Measurements from ENCODE around the gene TMEM184C. TPM values are rescaled to one million over a fixed set of nuclear protein-coding genes. Genes with fewer than 3 reads are reported as not detected.
A peak's percentile ranks its signal among the peaks of the same experiment; 100 is the strongest.

TMEM184C gene
- polyA plus RNA-seq, 3 donors from 2014 or later, result 12.8 to 31.5 (median 21.6) TPM

DNA sequence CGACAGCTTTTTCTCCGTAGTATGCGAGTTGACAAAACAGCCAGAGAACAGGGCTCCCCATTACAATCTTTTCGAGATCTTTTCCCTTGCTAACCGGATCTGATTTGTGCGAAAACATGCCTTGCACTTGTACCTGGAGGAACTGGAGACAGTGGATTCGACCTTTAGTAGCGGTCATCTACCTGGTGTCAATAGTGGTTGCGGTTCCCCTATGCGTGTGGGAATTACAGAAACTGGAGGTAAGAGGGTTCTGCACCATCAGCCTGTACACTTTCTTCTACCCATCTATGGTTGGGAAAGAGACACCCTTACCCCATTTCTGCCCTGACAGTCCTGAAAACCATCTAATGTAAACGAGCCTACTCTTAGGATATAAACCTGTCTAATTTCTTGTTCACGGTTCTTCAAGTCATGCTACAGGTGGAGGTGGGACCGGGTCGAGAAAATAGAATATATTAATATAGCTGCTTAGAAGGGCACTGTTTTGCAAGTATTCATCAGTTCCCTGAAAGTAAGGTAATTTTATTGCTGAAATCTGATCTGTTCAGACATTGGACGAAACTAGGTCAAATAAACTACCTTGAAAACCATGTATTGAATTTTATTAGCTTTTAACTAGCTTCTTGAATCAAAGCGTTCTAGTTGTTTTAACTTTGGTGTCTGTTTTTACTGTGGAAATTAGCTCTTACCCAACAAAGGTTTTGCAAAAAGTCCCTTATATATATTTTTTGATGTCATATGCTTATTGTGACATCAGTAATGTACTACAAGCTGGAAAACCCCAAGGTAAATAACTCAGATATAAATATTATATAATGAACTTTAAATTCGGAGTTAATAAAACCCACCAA is 869 bp downstream of the TMEM184C start:
- H3K36me3 Mint-ChIP-seq, result peaks cover 6 to 14% (median 13%) of the 10 kb centered on the region in 3 donors
- no peaks in the 10 kb centered on the region for H3K9me3 Mint-ChIP-seq
- H3K27ac Mint-ChIP-seq, result peak overlapping the region; percentile 93 to 98 (median 96)
- peaks cover 0 to 9% (median 8%) of the 10 kb centered on the region in 3 donors for H3K27me3 Mint-ChIP-seq (ENCODE audit: low read depth in 3 of 3)
- no peak for DNase-seq
- peaks cover 52 to 57% of the 10 kb centered on the region in 2 donors for H3K4me1 Mint-ChIP-seq
- peak overlapping the region; percentile 95 to 98 (median 96) for H3K4me3 Mint-ChIP-seq

DNA sequence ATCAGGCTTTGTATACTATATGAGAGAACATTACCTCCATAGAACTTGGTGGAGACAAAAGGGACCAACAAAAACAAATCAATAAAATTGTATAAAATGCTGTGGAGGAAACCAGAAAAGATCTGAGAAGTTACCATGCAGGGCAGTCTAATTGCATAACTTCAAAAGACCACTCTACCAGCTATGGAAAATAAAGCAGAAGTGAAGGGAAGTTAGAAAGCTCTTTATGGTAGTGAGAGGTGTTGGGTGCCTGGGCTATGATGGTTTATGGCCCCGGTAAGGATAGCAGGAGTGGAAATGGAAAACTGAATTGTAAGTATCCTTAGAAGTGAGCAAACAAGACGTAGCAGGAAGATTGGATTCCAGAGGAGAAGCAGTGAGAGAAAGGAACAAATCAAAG is 3.1 kb downstream of the TMEM184C start:
- DNase-seq, result no peak
- peaks cover 54 to 77% of the 10 kb centered on the region in 2 donors for H3K4me1 Mint-ChIP-seq
- H3K36me3 Mint-ChIP-seq, result peaks cover 16 to 25% (median 24%) of the 10 kb centered on the region in 3 donors
- peak overlapping the region in 4 of 5 donors; percentile 6 to 65 (median 33) for H3K4me3 Mint-ChIP-seq
- H3K9me3 Mint-ChIP-seq, result no peaks in the 10 kb centered on the region
- H3K27me3 Mint-ChIP-seq (ENCODE audit: low read depth in 3 of 3), result peaks cover 0 to 8% (median 7%) of the 10 kb centered on the region in 3 donors
- peak overlapping the region in 2 of 6 donors; percentile 1 to 36 for H3K27ac Mint-ChIP-seq

DNA sequence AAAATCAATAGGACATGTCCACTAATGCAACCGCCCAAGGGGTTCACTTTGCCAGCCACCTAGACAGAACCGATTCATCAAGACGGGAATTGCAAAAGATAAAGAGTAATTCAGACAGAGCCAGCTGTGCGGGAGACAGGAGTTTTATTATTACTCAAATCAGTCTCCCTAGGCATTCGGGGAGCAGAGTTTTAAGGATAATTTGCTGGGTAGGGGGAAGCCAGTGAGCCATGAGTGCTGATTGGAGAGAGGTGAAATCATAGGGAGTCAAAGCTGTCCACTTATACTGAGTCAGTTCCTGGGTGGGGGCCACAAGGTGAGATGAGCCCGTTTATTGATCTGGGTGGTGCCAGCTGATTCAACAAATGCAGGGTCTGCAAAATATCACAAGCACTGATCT is 8.5 kb downstream of the TMEM184C start:
- Mint-ChIP-seq H3K4me3 (no peak overlapping the region), H3K4me1 (peaks cover 13 to 42% of the 10 kb centered on the region in 2 donors), H3K27me3 (ENCODE audit: low read depth in 3 of 3) (no peaks in the 10 kb centered on the region), H3K27ac (no peak overlapping the region), H3K36me3 (peaks cover 30 to 42% (median 38%) of the 10 kb centered on the region in 3 donors), H3K9me3 (peaks cover 0 to 1% (median 0%) of the 10 kb centered on the region in 6 donors)
- DNase-seq, result no peak

DNA sequence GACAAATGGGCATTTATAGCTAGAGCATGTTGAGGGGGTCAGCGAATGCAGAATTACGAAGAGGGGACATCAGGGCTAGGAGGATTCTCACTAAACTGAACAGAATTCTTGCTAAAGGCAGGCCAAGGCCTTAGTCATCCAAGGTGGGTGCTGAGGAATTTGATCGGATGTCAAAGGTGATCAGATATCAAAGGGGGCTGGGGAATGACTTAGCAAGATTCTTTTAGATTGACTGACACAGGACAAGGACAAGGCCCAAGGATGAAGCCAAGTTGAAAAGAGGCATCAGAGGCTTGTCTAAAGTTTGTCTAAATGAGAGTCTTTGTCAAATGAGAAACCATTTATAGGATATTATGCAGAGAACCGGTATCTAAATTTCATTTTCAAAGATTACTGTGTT is 9.7 kb downstream of the TMEM184C start:
- Mint-ChIP-seq H3K36me3 (peaks cover 27 to 49% (median 38%) of the 10 kb centered on the region in 3 donors), H3K4me3 (no peak overlapping the region), H3K27ac (peak overlapping the region in 1 of 6 donors; percentile 57)

DNA sequence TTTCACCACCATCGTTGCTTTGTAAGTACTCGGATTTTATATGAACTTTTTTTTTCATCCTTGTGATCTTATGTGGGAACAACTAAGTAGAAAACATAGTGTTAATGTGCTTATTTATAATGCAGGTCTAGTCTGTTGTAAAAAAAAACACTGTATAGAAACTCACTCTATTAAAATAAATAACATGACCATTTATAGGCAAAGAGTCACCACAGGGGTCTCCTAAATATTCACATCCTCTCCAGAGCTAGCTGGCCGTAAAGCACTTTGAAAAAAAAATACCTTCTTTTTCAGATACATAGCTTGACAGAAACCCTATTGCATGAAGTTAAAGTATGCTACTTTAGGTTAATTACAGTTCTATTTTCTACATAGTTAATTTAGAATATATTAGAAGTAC is 11.2 kb downstream of the TMEM184C start:
- Mint-ChIP-seq H3K27me3 (ENCODE audit: low read depth in 3 of 3) (no peaks in the 10 kb centered on the region), H3K4me3 (no peak overlapping the region), H3K36me3 (peaks cover 27 to 48% (median 32%) of the 10 kb centered on the region in 3 donors), H3K4me1 (peaks cover 4 to 23% of the 10 kb centered on the region in 2 donors), H3K27ac (no peak overlapping the region), H3K9me3 (peaks cover 0 to 1% (median 0%) of the 10 kb centered on the region in 6 donors)
- DNase-seq, result no peak

More for the DNA sequence above, 9.7 kb downstream of the TMEM184C start:
- H3K27me3 Mint-ChIP-seq (ENCODE audit: low read depth in 3 of 3), result no peaks in the 10 kb centered on the region
- H3K9me3 Mint-ChIP-seq, result peaks cover 0 to 1% (median 0%) of the 10 kb centered on the region in 6 donors
- DNase-seq, result no peak
- peaks cover 9 to 32% of the 10 kb centered on the region in 2 donors for H3K4me1 Mint-ChIP-seq

DNA sequence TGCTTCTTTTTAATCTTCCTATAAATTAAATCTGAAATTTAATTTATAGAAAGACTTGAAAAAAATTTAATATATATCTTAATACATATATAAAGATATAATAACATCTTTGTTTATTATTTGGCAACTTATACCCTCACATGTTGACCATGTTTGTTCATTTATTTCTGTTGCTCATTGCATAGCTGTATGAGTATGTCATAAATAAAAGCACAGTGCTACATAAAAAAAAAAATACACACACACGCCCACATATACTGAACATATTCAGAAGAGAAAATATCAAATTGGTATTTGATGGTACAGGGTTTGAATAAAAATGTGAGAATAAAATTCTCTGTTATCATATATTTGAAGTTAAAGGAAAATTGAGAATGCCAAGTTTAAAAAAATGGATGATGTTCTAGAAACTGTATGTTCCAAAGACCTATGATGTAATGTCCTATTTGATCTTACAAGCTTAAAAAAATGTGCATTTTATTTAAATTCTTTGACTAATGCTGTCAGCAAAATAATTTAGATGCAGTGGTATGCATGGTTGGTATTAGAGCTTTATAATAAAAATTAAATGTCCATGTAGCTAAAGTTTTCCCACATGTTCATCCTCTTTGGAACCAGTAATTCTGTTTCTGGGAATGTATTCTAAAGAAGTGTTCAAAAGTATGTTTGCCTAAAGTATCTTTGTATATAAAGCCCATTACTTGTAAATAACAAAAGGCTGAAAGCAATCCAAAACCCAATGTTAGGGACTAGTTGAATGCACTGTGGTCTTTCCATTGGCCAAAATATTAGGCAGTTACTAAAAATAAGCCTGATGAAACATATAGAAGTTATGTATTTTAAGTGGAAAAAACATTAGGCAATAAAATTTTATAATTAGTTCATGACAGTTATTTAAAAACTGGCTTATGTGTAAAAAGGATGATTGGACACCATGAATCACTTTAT is 12.9 kb downstream of the TMEM184C start:
- peaks cover 0 to 1% (median 0%) of the 10 kb centered on the region in 6 donors for H3K9me3 Mint-ChIP-seq
- DNase-seq, result no peak
- H3K4me3 Mint-ChIP-seq, result no peak overlapping the region
- peaks cover 2 to 8% of the 10 kb centered on the region in 2 donors for H3K4me1 Mint-ChIP-seq
- peak overlapping the region in 1 of 6 donors; percentile 11 for H3K27ac Mint-ChIP-seq
- no peaks in the 10 kb centered on the region for H3K27me3 Mint-ChIP-seq (ENCODE audit: low read depth in 3 of 3)
- peaks cover 25 to 56% (median 33%) of the 10 kb centered on the region in 3 donors for H3K36me3 Mint-ChIP-seq

DNA sequence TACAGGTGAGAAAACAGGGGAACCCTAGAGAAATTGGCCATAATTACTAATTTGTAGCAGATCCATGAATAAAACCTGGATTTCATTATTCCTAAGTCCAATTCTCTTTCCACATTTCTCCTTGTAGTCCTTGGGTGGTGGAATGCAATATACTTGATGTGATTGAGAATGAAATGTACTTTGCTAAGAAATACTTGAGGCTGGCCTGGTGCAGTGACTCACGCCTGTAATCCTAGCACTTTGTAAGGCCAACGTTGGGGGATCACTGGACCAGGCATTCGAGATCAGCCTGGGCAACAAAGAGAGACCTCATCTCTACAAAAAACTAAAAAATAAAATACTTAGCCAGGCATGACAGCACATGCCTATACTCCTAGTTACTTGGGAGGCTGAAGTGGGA is 15.9 kb downstream of the TMEM184C start:
- Mint-ChIP-seq H3K4me1 (peaks cover 2 to 6% of the 10 kb centered on the region in 2 donors), H3K27me3 (ENCODE audit: low read depth in 3 of 3) (no peaks in the 10 kb centered on the region), H3K4me3 (no peak overlapping the region), H3K36me3 (peaks cover 27 to 58% (median 28%) of the 10 kb centered on the region in 3 donors), H3K27ac (no peak overlapping the region), H3K9me3 (no peaks in the 10 kb centered on the region)
- no peak for DNase-seq

DNA sequence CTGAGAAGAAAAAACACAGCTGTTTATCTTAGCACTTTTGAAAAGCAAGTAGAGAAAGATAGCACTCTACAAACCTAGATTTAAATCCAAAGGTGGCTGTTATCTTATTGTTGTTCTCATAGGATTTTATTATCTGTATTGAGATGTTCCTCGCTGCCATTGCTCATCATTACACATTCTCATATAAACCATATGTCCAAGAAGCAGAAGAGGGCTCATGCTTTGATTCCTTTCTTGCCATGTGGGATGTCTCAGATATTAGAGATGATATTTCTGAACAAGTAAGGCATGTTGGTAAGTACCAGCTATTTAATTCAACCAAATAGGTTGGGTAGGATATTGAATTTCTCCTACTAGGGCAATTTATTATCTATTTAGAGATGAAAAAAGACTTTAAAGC is 16.4 kb downstream of the TMEM184C start:
- Mint-ChIP-seq H3K27me3 (ENCODE audit: low read depth in 3 of 3) (no peaks in the 10 kb centered on the region), H3K9me3 (no peaks in the 10 kb centered on the region), H3K4me3 (no peak overlapping the region), H3K27ac (peak overlapping the region in 1 of 6 donors; percentile 3), H3K4me1 (peaks cover 2 to 7% of the 10 kb centered on the region in 2 donors), H3K36me3 (peaks cover 27 to 56% (median 28%) of the 10 kb centered on the region in 3 donors)
- DNase-seq, result no peak

DNA sequence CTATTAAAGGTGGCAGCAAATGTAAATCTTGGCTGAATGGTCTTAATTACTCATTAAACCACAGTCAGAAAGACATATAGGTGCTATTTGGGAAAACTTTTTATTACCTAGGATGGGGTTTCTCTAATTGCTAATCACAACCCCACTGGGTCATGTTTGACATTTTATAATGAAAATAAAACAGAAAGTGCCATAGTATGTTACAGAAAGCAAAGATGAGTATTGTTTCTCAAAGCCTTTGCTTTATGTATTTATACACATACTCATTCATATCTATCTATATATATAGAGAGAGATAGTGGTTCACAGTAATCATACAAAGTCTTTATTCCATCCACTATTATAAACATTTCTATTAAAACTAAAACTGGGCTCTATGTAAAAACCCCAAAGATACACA is 18.2 kb downstream of the TMEM184C start:
- no peak overlapping the region for H3K4me3 Mint-ChIP-seq
- peaks cover 11 to 23% of the 10 kb centered on the region in 2 donors for H3K4me1 Mint-ChIP-seq
- DNase-seq, result no peak
- H3K9me3 Mint-ChIP-seq, result no peaks in the 10 kb centered on the region
- H3K27me3 Mint-ChIP-seq (ENCODE audit: low read depth in 3 of 3), result no peaks in the 10 kb centered on the region
- H3K27ac Mint-ChIP-seq, result no peak overlapping the region
- H3K36me3 Mint-ChIP-seq, result peaks cover 20 to 52% (median 34%) of the 10 kb centered on the region in 3 donors

DNA sequence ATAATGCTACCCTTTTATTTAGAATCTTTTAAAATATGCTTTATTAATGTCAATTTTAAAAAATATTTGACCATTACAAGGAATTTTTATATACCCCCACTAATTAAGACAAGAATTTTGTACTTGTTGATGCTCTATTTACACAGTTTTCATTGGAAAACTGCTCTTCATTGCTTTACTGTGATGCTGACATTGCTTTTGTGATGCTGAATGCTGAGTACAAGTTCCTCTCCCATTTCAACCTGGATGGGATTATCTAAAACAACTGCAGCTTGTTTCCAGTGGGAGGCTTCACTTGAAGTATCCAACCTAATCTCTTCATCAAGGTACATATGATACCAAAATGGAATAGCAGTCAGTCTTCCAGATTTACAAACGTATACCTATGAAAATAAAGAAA is 21.2 kb downstream of the TMEM184C start:
- no peak overlapping the region for H3K27ac Mint-ChIP-seq
- no peak for DNase-seq
- no peaks in the 10 kb centered on the region for H3K27me3 Mint-ChIP-seq (ENCODE audit: low read depth in 3 of 3)
- H3K9me3 Mint-ChIP-seq, result no peaks in the 10 kb centered on the region
- H3K4me3 Mint-ChIP-seq, result no peak overlapping the region
- H3K36me3 Mint-ChIP-seq, result peaks cover 28 to 50% (median 48%) of the 10 kb centered on the region in 3 donors
- peaks cover 11 to 35% of the 10 kb centered on the region in 2 donors for H3K4me1 Mint-ChIP-seq

DNA sequence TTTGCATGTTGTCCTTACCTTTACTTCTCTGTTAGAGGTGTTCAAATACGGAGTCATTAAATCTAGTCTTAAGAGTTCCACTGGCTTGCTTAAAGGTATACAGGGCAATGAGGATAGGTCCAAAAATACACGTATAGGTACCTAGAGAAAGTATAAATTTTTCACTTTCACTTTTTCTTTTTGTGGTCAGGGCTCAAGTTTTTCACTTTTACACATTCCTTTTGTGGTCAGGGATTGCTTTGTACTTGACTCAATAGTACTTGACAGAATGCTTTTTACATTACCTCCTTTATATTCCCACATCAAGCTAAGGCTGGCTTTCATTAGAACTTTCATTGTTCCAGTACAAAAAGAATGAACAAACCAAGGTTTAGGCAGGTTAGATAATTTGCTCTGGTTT is 21.7 kb downstream of the TMEM184C start:
- H3K9me3 Mint-ChIP-seq, result no peaks in the 10 kb centered on the region
- peaks cover 11 to 35% of the 10 kb centered on the region in 2 donors for H3K4me1 Mint-ChIP-seq
- H3K27me3 Mint-ChIP-seq (ENCODE audit: low read depth in 3 of 3), result no peaks in the 10 kb centered on the region
- H3K4me3 Mint-ChIP-seq, result no peak overlapping the region
- peaks cover 28 to 48% (median 45%) of the 10 kb centered on the region in 3 donors for H3K36me3 Mint-ChIP-seq
- H3K27ac Mint-ChIP-seq, result peak overlapping the region in 4 of 6 donors; percentile 3 to 51 (median 28)
- peak in 1 of 3 donors; percentile 10 for DNase-seq

DNA sequence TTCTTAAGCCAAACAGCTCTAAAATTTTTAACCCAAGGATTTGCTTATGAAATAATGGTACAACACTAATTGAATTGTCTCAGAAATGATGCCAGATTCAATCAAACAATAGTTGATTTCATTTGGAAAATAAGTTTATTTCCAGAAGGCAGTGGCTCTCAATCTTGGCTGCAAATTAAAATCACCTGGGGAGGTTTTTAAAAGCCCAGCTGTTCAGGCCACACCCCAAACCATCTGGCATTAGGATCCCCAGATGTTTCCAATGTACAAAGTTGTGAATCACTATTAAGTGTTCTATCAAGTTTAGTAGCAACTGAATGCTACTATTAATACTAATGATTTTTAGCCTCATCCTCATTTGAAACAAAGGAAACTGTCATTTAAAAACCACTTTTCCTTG is 22.2 kb downstream of the TMEM184C start:
- H3K4me1 Mint-ChIP-seq, result peaks cover 11 to 35% of the 10 kb centered on the region in 2 donors
- H3K36me3 Mint-ChIP-seq, result peaks cover 24 to 45% (median 41%) of the 10 kb centered on the region in 3 donors
- H3K27me3 Mint-ChIP-seq (ENCODE audit: low read depth in 3 of 3), result no peaks in the 10 kb centered on the region
- no peaks in the 10 kb centered on the region for H3K9me3 Mint-ChIP-seq
- H3K4me3 Mint-ChIP-seq, result no peak overlapping the region
- no peak for DNase-seq
- H3K27ac Mint-ChIP-seq, result peak overlapping the region in 1 of 6 donors; percentile 51

DNA sequence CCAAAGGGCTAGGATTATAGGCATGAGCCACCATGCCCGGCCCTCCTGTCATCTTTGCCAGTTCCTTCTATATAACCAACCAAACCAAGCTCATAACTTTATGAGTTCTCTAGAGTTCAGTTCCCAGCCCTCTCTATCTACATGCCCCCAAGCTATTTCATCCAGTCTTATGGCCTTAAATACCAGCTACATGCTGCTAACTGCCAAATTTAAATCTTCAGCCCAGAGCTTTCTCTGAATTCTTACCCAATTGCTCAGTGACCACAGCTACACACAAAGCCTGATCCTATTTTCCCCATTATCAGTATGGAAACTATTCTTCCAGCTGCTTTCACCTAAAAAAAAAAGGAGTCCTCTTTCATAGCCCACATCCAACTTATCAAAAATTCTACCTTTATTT is 23.1 kb downstream of the TMEM184C start:
- Mint-ChIP-seq H3K4me1 (peaks cover 11 to 40% of the 10 kb centered on the region in 2 donors), H3K9me3 (no peaks in the 10 kb centered on the region), H3K36me3 (peaks cover 18 to 40% (median 33%) of the 10 kb centered on the region in 3 donors), H3K27me3 (ENCODE audit: low read depth in 3 of 3) (no peaks in the 10 kb centered on the region), H3K4me3 (no peak overlapping the region), H3K27ac (peak overlapping the region in 2 of 6 donors; percentile 25 to 51)
- no peak for DNase-seq

Data from immature natural killer cell (primary cell).